ENCODE measurements around the gene LONP2. TPM values are rescaled to one million over a fixed set of nuclear protein-coding genes. Genes with fewer than 3 reads are reported as not detected.

LONP2 gene
- total RNA-seq, 1 experiment from 2014 or later: 46.8 TPM

- intact Hi-C loops (cut with micrococcal nuclease): no loop called here
- no peak overlapping the region for H2AFZ ChIP-seq (ENCODE audit: low read depth, low read length, poor library complexity, severe bottlenecking)
- no TSS peak for BruUV-seq (replicated peaks)
- ChIA-PET CTCF (no interaction called here), POLR2A (no interaction called here), RAD21 (ENCODE audit: low non-redundant PET in 1 of 2, low total read pairs in 2 of 2, uncharacterized antibody in 2 of 2, unreplicated experiment in 2 of 2) (no interaction called here)
- H3K36me3 ChIP-seq (ENCODE audit: control insufficient read depth in 1 of 2, insufficient read depth in 2 of 2, low read length in 2 of 2): peaks cover 0 to 7% of the 10 kb centered on the region in 2 experiments; a peak in 1 of 4 replicates
- no peaks in the 10 kb centered on the region for H3K27me3 ChIP-seq (ENCODE audit: insufficient read depth, low read length)
- no peak for DNase-seq (ENCODE audit: low read depth, low spot score)
- H3K27ac ChIP-seq (ENCODE audit: low read depth, low read length): no peak overlapping the region
- no peak overlapping the region for H3K9ac ChIP-seq (ENCODE audit: low read length)
- H3K9me2 ChIP-seq (ENCODE audit: insufficient read depth): no peaks in the 10 kb centered on the region
- H4K20me1 ChIP-seq (ENCODE audit: insufficient read depth): no peaks in the 10 kb centered on the region
- H3K4me2 ChIP-seq (ENCODE audit: low read length): no peak overlapping the region
- H3K9me3 ChIP-seq (ENCODE audit: control insufficient read depth in 1 of 2, insufficient read depth in 1 of 2, low read depth in 1 of 2, low read length in 2 of 2): no peaks in the 10 kb centered on the region
- TF ChIP-seq SRF (IDR thresholded peaks at IDR 0.05; ENCODE audit: low read depth) (no peak), CTCF (IDR thresholded peaks at IDR 0.05 in 2 of 3, conservative IDR thresholded peaks at IDR 0.05 in 1 of 3; ENCODE audit: borderline replicate concordance in 1 of 3, insufficient read depth in 1 of 3, low read depth in 2 of 3, low read length in 2 of 3) (peak in 2 of 3 experiments; percentile 21 to 23; a peak in 1 of 6 replicates)
- no peak overlapping the region for H3K4me3 ChIP-seq (replicated peaks in 1 of 2; ENCODE audit: low read depth in 1 of 2, low read length in 2 of 2)
- no peaks in the 10 kb centered on the region for H3K79me2 ChIP-seq (ENCODE audit: insufficient read depth, low read length)
- no peaks in the 10 kb centered on the region for H3K4me1 ChIP-seq (ENCODE audit: control insufficient read depth in 1 of 2, insufficient read depth in 2 of 2, low read length in 2 of 2)
- ATAC-seq: no peak
Observed at GRCh38 chr16:48334325-48334724, 90.2 kb downstream of the LONP2 start.

- DNase-seq (ENCODE audit: low read depth, low spot score) (no peak), ATAC-seq (no peak)
- Histone ChIP-seq H2AFZ (ENCODE audit: low read depth, low read length, poor library complexity, severe bottlenecking) (no peak overlapping the region), H3K9me3 (ENCODE audit: control insufficient read depth in 1 of 2, insufficient read depth in 1 of 2, low read depth in 1 of 2, low read length in 2 of 2) (no peaks in the 10 kb centered on the region), H3K9me2 (ENCODE audit: insufficient read depth) (no peaks in the 10 kb centered on the region), H3K79me2 (ENCODE audit: insufficient read depth, low read length) (no peaks in the 10 kb centered on the region), H3K36me3 (ENCODE audit: control insufficient read depth in 1 of 2, insufficient read depth in 2 of 2, low read length in 2 of 2) (peaks cover 0 to 10% of the 10 kb centered on the region in 2 experiments; a peak in 1 of 4 replicates), H3K4me3 (replicated peaks in 1 of 2; ENCODE audit: low read depth in 1 of 2, low read length in 2 of 2) (no peak overlapping the region), H3K9ac (ENCODE audit: low read length) (no peak overlapping the region), H3K4me2 (ENCODE audit: low read length) (no peak overlapping the region), H3K4me1 (ENCODE audit: control insufficient read depth in 1 of 2, insufficient read depth in 2 of 2, low read length in 2 of 2) (no peaks in the 10 kb centered on the region), H3K27me3 (ENCODE audit: insufficient read depth, low read length) (no peaks in the 10 kb centered on the region), H4K20me1 (ENCODE audit: insufficient read depth) (no peaks in the 10 kb centered on the region), H3K27ac (ENCODE audit: low read depth, low read length) (no peak overlapping the region)
- TF ChIP-seq SIN3A (IDR thresholded peaks at IDR 0.05; ENCODE audit: low read depth) (no peak), ZNF274 (IDR thresholded peaks at IDR 0.05; ENCODE audit: low read depth, low read length) (no peak), REST (IDR thresholded peaks at IDR 0.05; ENCODE audit: low read depth) (no peak), ATF3 (IDR thresholded peaks at IDR 0.05) (no peak), EZH2phosphoT487 (IDR thresholded peaks at IDR 0.05; ENCODE audit: borderline replicate concordance) (no peak), SRF (IDR thresholded peaks at IDR 0.05; ENCODE audit: low read depth) (no peak), ELF1 (IDR thresholded peaks at IDR 0.05; ENCODE audit: borderline replicate concordance, low read depth) (no peak), ZFX (IDR thresholded peaks at IDR 0.05) (no peak), EGR1 (IDR thresholded peaks at IDR 0.05; ENCODE audit: low read depth) (no peak), POLR2AphosphoS5 (IDR thresholded peaks at IDR 0.05; ENCODE audit: low read depth, low read length) (no peak), CEBPB (IDR thresholded peaks at IDR 0.05; ENCODE audit: low read depth) (no peak), FOSL1 (IDR thresholded peaks at IDR 0.05; ENCODE audit: low read depth) (no peak)
- BruUV-seq (replicated peaks): no TSS peak
- CTCF ChIA-PET: no interaction called here
- POLR2A ChIA-PET: no interaction called here
- RAD21 ChIA-PET (ENCODE audit: low non-redundant PET in 1 of 2, low total read pairs in 2 of 2, uncharacterized antibody in 2 of 2, unreplicated experiment in 2 of 2): no interaction called here
- intact Hi-C loops (cut with micrococcal nuclease): no loop called here
Observed at GRCh38 chr16:48335961-48336360, 91.9 kb downstream of the LONP2 start.

Measured in HCT116 (cell line).